Fibroblast of skin of left quadriceps (primary cell): ENCODE results near the gene SRGN.
"Not testable (repeated sequence)": the region's sequence is repeated elsewhere in the genome, so short reads cannot be mapped to it uniquely, and the experiment has no call there.

Source experiments
- DNase-seq, 2 experiments: peaks; one replicate each; pipeline ENCODE4 v3.0.0-alpha.2; 2013; ENCODE audit warnings: low read depth in 2 of 2

SRGN gene

DNA sequence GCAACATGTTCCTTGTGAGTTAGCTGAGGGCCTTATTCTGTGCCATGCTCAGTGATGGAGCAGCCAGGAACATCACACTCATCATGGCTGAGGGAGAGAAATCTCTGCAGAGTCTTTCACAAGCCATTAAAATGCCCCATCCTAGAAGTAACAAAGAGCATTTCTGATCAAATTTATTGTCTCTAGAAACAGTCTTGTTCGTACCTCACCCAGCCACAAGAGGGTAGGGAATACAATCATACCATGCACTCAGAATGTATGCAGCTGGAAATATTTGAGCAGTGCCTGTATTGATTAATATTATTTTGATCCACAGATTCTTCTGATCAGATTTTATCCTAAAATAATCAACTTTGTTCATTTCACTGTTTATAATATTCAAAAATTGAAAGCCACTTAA, 53.4 kb downstream of the SRGN start:
- DNase-seq: no peak

GRCh38 chr10:69142074-69142473, 54.2 kb downstream of the SRGN start:
- DNase-seq: not testable (repeated sequence)

- DNase-seq: no peak
These were observed 55.1 kb downstream of the SRGN start for GRCh38 chr10:69142983-69143382.

- no peak for DNase-seq
These were observed 57.4 kb downstream of the SRGN start for GRCh38 chr10:69145329-69145728.

DNA sequence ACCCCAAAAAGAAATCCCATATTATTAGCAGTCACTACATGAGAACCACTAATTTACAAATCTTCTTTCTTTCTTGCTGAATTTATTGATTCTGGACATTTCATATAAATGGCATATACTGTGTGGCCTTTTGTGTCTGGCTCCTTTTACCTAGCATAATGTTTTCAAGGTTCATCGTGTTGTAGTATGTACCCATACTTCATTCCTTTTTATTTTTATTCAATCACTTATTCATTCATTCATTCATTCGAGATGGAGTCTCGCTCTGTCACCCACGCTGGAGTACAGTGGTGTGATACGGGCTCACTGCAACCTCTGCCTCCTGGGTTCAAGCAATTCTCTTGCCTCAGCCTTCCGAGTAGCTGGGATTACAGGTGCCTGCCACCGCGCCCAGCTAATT, 58.0 kb downstream of the SRGN start:
- no peak for DNase-seq

- no peak for DNase-seq
These were observed 58.9 kb downstream of the SRGN start for GRCh38 chr10:69146759-69147158.

GRCh38 chr10:69151984-69152383, 64.1 kb downstream of the SRGN start:
- no peak for DNase-seq

- no peak for DNase-seq
These were observed 65.3 kb downstream of the SRGN start for GRCh38 chr10:69153227-69153626.
